HG03060 (cell line): ENCODE results near the gene RNASE8.
"Not testable (repeated sequence)": the region's sequence is repeated elsewhere in the genome, so short reads cannot be mapped to it uniquely, and the experiment has no call there.

Source experiments
- ATAC-seq: cut with Tn5 transposase; IDR thresholded peaks from one replicate; pipeline ENCODE4 v1.9.1; 2021; ENCODE audit warnings: low read depth, moderate number of reproducible peaks; ENCODE audit not compliant: unreplicated experiment

RNASE8 gene

GRCh38 chr14:21026988-21027315 lies 30.7 kb upstream of the RNASE8 start:
- ATAC-seq, result no peak

GRCh38 chr14:21029917-21030316 lies 27.7 kb upstream of the RNASE8 start, which contains the start of gene TPPP2:
Gene TPPP2 (plus strand): TSS chr14:21030217. CDS start chr14:21030582, 365 bp downstream.
- no peak for ATAC-seq

- no peak for ATAC-seq
Measured at GRCh38 chr14:21030531-21030930, 27.1 kb upstream of the RNASE8 start.

- no peak for ATAC-seq
Measured at GRCh38 chr14:21032326-21033132, 25.1 kb upstream of the RNASE8 start.

GRCh38 chr14:21033133-21033698 lies 24.4 kb upstream of the RNASE8 start:
- no peak for ATAC-seq

GRCh38 chr14:21034707-21035106 lies 22.9 kb upstream of the RNASE8 start, which contains the start of gene RNASE13:
Gene RNASE13 (minus strand): TSS chr14:21034807. CDS start chr14:21034288, 519 bp downstream.
- no peak for ATAC-seq

GRCh38 chr14:21036751-21037150 lies 20.9 kb upstream of the RNASE8 start:
- ATAC-seq, result no peak

- ATAC-seq, result no peak
Measured at GRCh38 chr14:21037156-21037555, 20.5 kb upstream of the RNASE8 start.

GRCh38 chr14:21038441-21039422 lies 18.9 kb upstream of the RNASE8 start:
- ATAC-seq, result no peak

- ATAC-seq, result no peak
Measured at GRCh38 chr14:21039585-21040369, 17.8 kb upstream of the RNASE8 start.

- no peak for ATAC-seq
Measured at GRCh38 chr14:21040370-21040925, 17.2 kb upstream of the RNASE8 start.

- not testable (repeated sequence) for ATAC-seq
Measured at GRCh38 chr14:21040941-21041340, 16.7 kb upstream of the RNASE8 start.

- ATAC-seq, result no peak
Measured at GRCh38 chr14:21041676-21042433, 15.8 kb upstream of the RNASE8 start, which contains the start of gene RNASE7. Gene RNASE7 (plus strand): TSS chr14:21042362. CDS start chr14:21042993, 631 bp downstream.

GRCh38 chr14:21042918-21043317 lies 14.7 kb upstream of the RNASE8 start:
- no peak for ATAC-seq

GRCh38 chr14:21043387-21043973 lies 14.1 kb upstream of the RNASE8 start:
- ATAC-seq, result no peak

GRCh38 chr14:21043974-21044618 lies 13.5 kb upstream of the RNASE8 start:
- no peak for ATAC-seq

- no peak for ATAC-seq
Measured at GRCh38 chr14:21047378-21047781, 10.2 kb upstream of the RNASE8 start.

GRCh38 chr14:21048638-21049037 lies 9.0 kb upstream of the RNASE8 start:
- ATAC-seq, result no peak
